HCT116 (cell line): ENCODE results near the gene PPIL6. TPM values are rescaled to one million over a fixed set of nuclear protein-coding genes. Genes with fewer than 3 reads are reported as not detected.

Experiments
- ATAC-seq: fragments of 200-7000 bp; cut with Tn5 transposase; 2 replicates; pipeline ENCODE4 v1.9.1; 2020; ENCODE audit warnings: mild to moderate bottlenecking, moderate library complexity
- BruUV-seq: library from RNA; stranded (reverse); fragments of 400-500 nt; replicated peaks from 2 replicates; lab custom pipeline; 2021; lab: Mats Ljungman, UMichigan
- CTCF ChIA-PET: fragments of 300-600 bp; sonication (Branson Sonifier 250); formaldehyde crosslinking; loops from one replicate; lab custom pipeline; 2021; ENCODE audit warnings: antibody characterized with exemption; lab: Charles Lee
- POLR2A ChIA-PET: fragments of 300-600, 350-600 bp; sonication (Branson Sonifier 250); formaldehyde crosslinking; loops from one replicate; lab custom pipeline; 2021; ENCODE audit warnings: antibody characterized with exemption; lab: Charles Lee
- RAD21 ChIA-PET, 2 experiments: fragments of 300-600 bp; sonication (Branson Sonifier 250); formaldehyde crosslinking; loops; one replicate each; lab custom pipeline; 2023; ENCODE audit warnings: low total read pairs in 2 of 2; ENCODE audit not compliant: uncharacterized antibody in 2 of 2, unreplicated experiment in 2 of 2, low non-redundant PET in 1 of 2; lab: Charles Lee
- DNase-seq: peaks from one replicate; pipeline ENCODE4 v3.0.0-alpha.2; 2010; ENCODE audit warnings: low read depth, low spot score
- H2AFZ ChIP-seq: fragments of 200-600 bp; shearing (Covaris generic), sonication (generic); 2 replicates; pipeline ENCODE4 v1.6.1; 2017; ENCODE audit warnings: low read depth, mixed run types, mixed read lengths, antibody characterized with exemption, low read length; ENCODE audit not compliant: poor library complexity, severe bottlenecking
- H3K27ac ChIP-seq: 2 replicates; pipeline ENCODE4 v1.5.1; 2012; ENCODE audit warnings: low read depth, low read length
- H3K27me3 ChIP-seq: fragments of 200-600 bp; sonication (generic); 2 replicates; pipeline ENCODE4 v1.6.1; 2016; ENCODE audit warnings: mixed run types, low read length, mixed read lengths; ENCODE audit not compliant: insufficient read depth
- H3K36me3 ChIP-seq, 2 experiments: fragments of 200-500 bp in 1 of 2; fragments of 200-600 bp in 1 of 2; sonication (Bioruptor generic) in 1 of 2; sonication (generic) in 1 of 2; 2 replicates each; pipeline versions ENCODE4 v1.5.1 to v1.6.1; 2014 to 2016; ENCODE audit warnings: low read length in 2 of 2, inconsistent platforms in 1 of 2, mixed read lengths in 1 of 2, mixed run types in 1 of 2; ENCODE audit not compliant: insufficient read depth in 2 of 2, control insufficient read depth in 1 of 2
- H3K4me1 ChIP-seq, 2 experiments: fragments of 200-600 bp in 1 of 2; sonication (generic) in 1 of 2; 2 replicates each; pipeline versions ENCODE4 v1.5.1 to v1.6.1; 2012 to 2017; ENCODE audit warnings: low read length in 2 of 2, inconsistent platforms in 1 of 2, mild to moderate bottlenecking in 1 of 2, mixed read lengths in 1 of 2, mixed run types in 1 of 2, moderate library complexity in 1 of 2; ENCODE audit not compliant: insufficient read depth in 2 of 2, control insufficient read depth in 1 of 2
- H3K4me2 ChIP-seq: fragments of 200-600 bp; sonication (generic); 2 replicates; pipeline ENCODE4 v1.6.1; 2017; ENCODE audit warnings: mixed run types, low read length, mixed read lengths
- H3K4me3 ChIP-seq, 2 experiments: fragments of 200-600 bp in 1 of 2; sonication (generic) in 1 of 2; replicated peaks in 1 of 2; 2 replicates each; pipeline ENCODE4 v1.5.1; 2011 to 2016; ENCODE audit warnings: low read length in 2 of 2, control low read depth in 1 of 2, low read depth in 1 of 2, mild to moderate bottlenecking in 1 of 2, mixed read lengths in 1 of 2, mixed run types in 1 of 2
- H3K79me2 ChIP-seq: fragments of 200-600 bp; sonication (generic); 2 replicates; pipeline ENCODE4 v1.6.1; 2017; ENCODE audit warnings: mild to moderate bottlenecking, mixed run types, low read length, moderate library complexity, mixed read lengths; ENCODE audit not compliant: insufficient read depth
- H3K9ac ChIP-seq: fragments of 200-600 bp; sonication (generic); 2 replicates; pipeline ENCODE4 v1.6.1; 2016; ENCODE audit warnings: low read length, mixed read lengths
- H3K9me2 ChIP-seq: fragments of 200-600 bp; sonication (generic), shearing (Covaris generic); 2 replicates; pipeline ENCODE4 v1.6.1; 2017; ENCODE audit warnings: mixed run types, mild to moderate bottlenecking, moderate library complexity; ENCODE audit not compliant: insufficient read depth
- H3K9me3 ChIP-seq, 2 experiments: fragments of 200-500 bp in 1 of 2; fragments of 200-600 bp in 1 of 2; sonication (Bioruptor generic) in 1 of 2; sonication (generic) in 1 of 2; 2 replicates each; pipeline ENCODE4 v1.6.1; 2014 to 2017; ENCODE audit warnings: low read length in 2 of 2, mixed read lengths in 2 of 2, inconsistent platforms in 1 of 2, low read depth in 1 of 2, mild to moderate bottlenecking in 1 of 2, mixed run types in 1 of 2, moderate library complexity in 1 of 2; ENCODE audit not compliant: control insufficient read depth in 1 of 2, insufficient read depth in 1 of 2
- H4K20me1 ChIP-seq: fragments of 200-600 bp; sonication (generic), shearing (Covaris generic); 2 replicates; pipeline ENCODE4 v1.6.1; 2017; ENCODE audit warnings: mixed run types, mild to moderate bottlenecking, moderate library complexity; ENCODE audit not compliant: insufficient read depth
- ATF3 ChIP-seq: IDR thresholded peaks from 2 replicates; pipeline ENCODE4 v1.6.1; 2012
- CBX3 ChIP-seq: IDR thresholded peaks from 2 replicates; pipeline ENCODE4 v1.6.1; 2012; ENCODE audit warnings: low read depth
- CEBPB ChIP-seq: IDR thresholded peaks from 2 replicates; pipeline ENCODE4 v1.6.1; 2012; ENCODE audit warnings: low read depth
- CTCF ChIP-seq, 3 experiments: fragments of 200-600 bp in 1 of 3; sonication (generic) in 1 of 3; IDR thresholded peaks in 2 of 3; conservative IDR thresholded peaks in 1 of 3; 2 replicates each; pipeline ENCODE4 v1.5.1; 2012 to 2017; ENCODE audit warnings: low read depth in 2 of 3, low read length in 2 of 3, antibody characterized with exemption in 1 of 3, borderline replicate concordance in 1 of 3, control low read depth in 1 of 3, mild to moderate bottlenecking in 1 of 3, mixed read lengths in 1 of 3, mixed run types in 1 of 3, moderate library complexity in 1 of 3; ENCODE audit not compliant: insufficient read depth in 1 of 3
- EGR1 ChIP-seq: IDR thresholded peaks from 2 replicates; pipeline ENCODE4 v1.6.1; 2012; ENCODE audit warnings: low read depth
- ELF1 ChIP-seq: IDR thresholded peaks from 2 replicates; pipeline ENCODE4 v1.6.1; 2012; ENCODE audit warnings: low read depth, borderline replicate concordance
- EZH2 ChIP-seq: fragments of 200-600 bp; sonication (generic); IDR thresholded peaks from 2 replicates; pipeline ENCODE4 v1.6.1; 2017; ENCODE audit warnings: antibody characterized with exemption, mixed run types
- EZH2phosphoT487 ChIP-seq: fragments of 200-600 bp; IDR thresholded peaks from 2 replicates; pipeline ENCODE4 v1.6.1; 2018; ENCODE audit warnings: antibody characterized with exemption, borderline replicate concordance
- FOSL1 ChIP-seq: IDR thresholded peaks from 2 replicates; pipeline ENCODE4 v1.6.1; 2012; ENCODE audit warnings: low read depth
- SP1 ChIP-seq: IDR thresholded peaks from 2 replicates; pipeline ENCODE4 v1.6.1; 2012; ENCODE audit warnings: low read depth
- SRF ChIP-seq: IDR thresholded peaks from 2 replicates; pipeline ENCODE4 v1.6.1; 2012; ENCODE audit warnings: low read depth
- TCF7L2 ChIP-seq: IDR thresholded peaks from 2 replicates; pipeline ENCODE4 v1.7.0; 2011; ENCODE audit warnings: borderline replicate concordance, inconsistent platforms; ENCODE audit not compliant: insufficient read depth, insufficient read length; ENCODE audit errors: extremely low read depth
- ZNF274 ChIP-seq: fragments of 200-500 bp; sonication (Bioruptor generic); IDR thresholded peaks from 2 replicates; pipeline ENCODE4 v1.6.1; 2014; ENCODE audit warnings: mild to moderate bottlenecking, low read depth, low read length, inconsistent platforms
- intact Hi-C: fragments of 100-400 bp; cut with micrococcal nuclease; formaldehyde crosslinking; loops from 2 replicates; pipeline ENCODE4 v1.10.0; 2022
- total RNA-seq: library from RNA; stranded (reverse); gene quantifications from one replicate; pipeline ENCODE4 v1.2.1, GENCODE V29; 2021; ENCODE audit not compliant: unreplicated experiment

The PPIL6 gene
- total RNA-seq, 1 experiment from 2014 or later: 3.3 TPM

- no TSS peak for BruUV-seq
- H3K36me3 ChIP-seq: peaks cover 3 to 48% of the 10 kb centered on the region in 2 experiments; a peak in 3 of 4 replicates
- no peak overlapping the region for H3K9ac ChIP-seq
- ATAC-seq (no peak), DNase-seq (no peak)
- no peak overlapping the region for H3K27ac ChIP-seq
- ChIA-PET POLR2A (no interaction called here), CTCF (no interaction called here), RAD21 (no interaction called here)
- no peak overlapping the region for H3K4me2 ChIP-seq
- no peak overlapping the region for H2AFZ ChIP-seq
- H3K4me3 ChIP-seq: no peak overlapping the region
- intact Hi-C loops: no loop called here
- TF ChIP-seq FOSL1 (no peak), ZNF274 (no peak)
- TF ChIP-seq, all 23 proteins: peak for 0
- Histone ChIP-seq H3K4me1 (no peaks in the 10 kb centered on the region), H3K9me2 (no peaks in the 10 kb centered on the region), H3K27me3 (no peaks in the 10 kb centered on the region), H3K9me3 (peaks cover 8 to 9% of the 10 kb centered on the region in 2 experiments; a peak in 2 of 4 replicates), H3K79me2 (peaks cover 8% of the 10 kb centered on the region), H4K20me1 (no peaks in the 10 kb centered on the region)
Observed at GRCh38 chr6:109358204-109358603, 82.2 kb downstream of the PPIL6 start.

GRCh38 chr6:109356237-109356636 is 84.2 kb downstream of the PPIL6 start:
- ATAC-seq: no peak
- BruUV-seq: no TSS peak
- H3K27me3 ChIP-seq: no peaks in the 10 kb centered on the region
- RAD21 ChIA-PET: no interaction called here
- CTCF ChIA-PET: no interaction called here
- intact Hi-C loops: no loop called here
- TF ChIP-seq EZH2 (no peak), SRF (no peak), EZH2phosphoT487 (no peak), ZNF274 (no peak), CEBPB (no peak), TCF7L2 (no peak), EGR1 (no peak), SP1 (no peak), CTCF (IDR thresholded peaks at IDR 0.05 in 2 of 3, conservative IDR thresholded peaks at IDR 0.05 in 1 of 3; ENCODE audit: borderline replicate concordance in 1 of 3, insufficient read depth in 1 of 3, low read depth in 2 of 3, low read length in 2 of 3) (no peak), ATF3 (no peak), CBX3 (no peak), ELF1 (no peak)
- TF ChIP-seq, all 23 proteins: peak for 0
- H3K79me2 ChIP-seq: no peaks in the 10 kb centered on the region
- H2AFZ ChIP-seq: no peak overlapping the region
- H3K4me3 ChIP-seq: no peak overlapping the region
- H4K20me1 ChIP-seq: no peaks in the 10 kb centered on the region
- no peaks in the 10 kb centered on the region for H3K9me2 ChIP-seq
- DNase-seq: no peak
- H3K27ac ChIP-seq: no peak overlapping the region
- H3K9ac ChIP-seq: no peak overlapping the region
- POLR2A ChIA-PET: no interaction called here
- H3K4me1 ChIP-seq: peaks cover 0 to 7% of the 10 kb centered on the region in 2 experiments; a peak in 1 of 4 replicates
- no peak overlapping the region for H3K4me2 ChIP-seq
- peaks cover 8 to 9% of the 10 kb centered on the region in 2 experiments; a peak in 2 of 4 replicates for H3K9me3 ChIP-seq
- H3K36me3 ChIP-seq: peaks cover 0 to 37% of the 10 kb centered on the region in 2 experiments; a peak in 3 of 4 replicates
